HG03439 (cell line): ENCODE measurements around the gene VSNL1.

Source experiments
- ATAC-seq: cut with Tn5 transposase; IDR thresholded peaks from one replicate; pipeline ENCODE4 v1.9.1; 2021; ENCODE audit warnings: mild to moderate bottlenecking, moderate library complexity; ENCODE audit not compliant: unreplicated experiment

Gene VSNL1

GRCh38 chr2:17540093-17540812 lies at the start of gene VSNL1:
TSS of gene VSNL1 (plus strand) at chr2:17540696. CDS start at chr2:17592075, 51,379 bp downstream.
- ATAC-seq = no peak

- no peak for ATAC-seq
These were observed 44.9 kb upstream of the VSNL1 start for GRCh38 chr2:17495590-17495989.

- ATAC-seq = no peak
These were observed 42.8 kb upstream of the VSNL1 start for GRCh38 chr2:17497718-17498117.

GRCh38 chr2:17506736-17507616 lies 33.5 kb upstream of the VSNL1 start:
- no peak for ATAC-seq

GRCh38 chr2:17515652-17516051 lies 24.8 kb upstream of the VSNL1 start:
- no peak for ATAC-seq

- peak; percentile 10 for ATAC-seq
These were observed 22.9 kb upstream of the VSNL1 start for GRCh38 chr2:17517481-17518211.

- ATAC-seq = peak; percentile 93
These were observed 22.0 kb upstream of the VSNL1 start, which contains the start of gene RAD51AP2 for GRCh38 chr2:17518212-17519154. TSS of gene RAD51AP2 (minus strand) at chr2:17518440. CDS start at chr2:17518415, 25 bp downstream.

GRCh38 chr2:17519486-17519885 lies 21.0 kb upstream of the VSNL1 start:
- no peak for ATAC-seq

GRCh38 chr2:17520761-17521160 lies 19.7 kb upstream of the VSNL1 start:
- peak; percentile 47 for ATAC-seq

GRCh38 chr2:17521621-17522020 lies 18.9 kb upstream of the VSNL1 start:
- ATAC-seq = no peak

GRCh38 chr2:17522303-17522702 lies 18.2 kb upstream of the VSNL1 start:
- ATAC-seq = no peak

GRCh38 chr2:17529771-17530170 lies 10.7 kb upstream of the VSNL1 start:
- no peak for ATAC-seq

GRCh38 chr2:17533546-17533945 lies 7.0 kb upstream of the VSNL1 start:
- ATAC-seq = no peak

GRCh38 chr2:17536416-17536815 lies 4.1 kb upstream of the VSNL1 start:
- no peak for ATAC-seq

- ATAC-seq = no peak
These were observed 2.3 kb upstream of the VSNL1 start for GRCh38 chr2:17538022-17538843.

- ATAC-seq = peak; percentile 73
These were observed 1.5 kb upstream of the VSNL1 start for GRCh38 chr2:17538844-17539554.

- no peak for ATAC-seq
These were observed 844 bp upstream of the VSNL1 start for GRCh38 chr2:17539611-17540092.

GRCh38 chr2:17540813-17541530 lies 476 bp downstream of the VSNL1 start:
- ATAC-seq = no peak
